ENCODE data around the gene GALK2. TPM values are rescaled to one million over a fixed set of nuclear protein-coding genes. Genes with fewer than 3 reads are reported as not detected.

The GALK2 gene
- total and polyA plus RNA-seq, 2 of the 8 experiments (the other 6 are each of a cell fraction or from before 2014, with no cell fraction given): 8.7 to 16.1 TPM

- peaks cover 0 to 18% of the 10 kb centered on the region in 2 experiments; a peak in 1 of 4 replicates for H3K79me2 ChIP-seq (ENCODE audit: control insufficient read depth in 1 of 2, insufficient read depth in 2 of 2, low read length in 2 of 2)
- H4K20me1 ChIP-seq (replicated peaks in 1 of 2; ENCODE audit: control insufficient read depth in 1 of 2, insufficient read depth in 2 of 2, low read length in 2 of 2): no peaks in the 10 kb centered on the region
- no peak for TF ChIP-seq ATF3 (IDR thresholded peaks at IDR 0.05; ENCODE audit: insufficient read depth, low read depth, low read length)
- no peak for TF ChIP-seq CHD1 (IDR thresholded peaks at IDR 0.05; ENCODE audit: low read depth, low read length)
- TF ChIP-seq ASH2L (IDR thresholded peaks at IDR 0.05; ENCODE audit: low read length): no peak
- no peak for TF ChIP-seq MAFK (IDR thresholded peaks at IDR 0.05; ENCODE audit: low read depth, low read length)
- TF ChIP-seq CBX8 (IDR thresholded peaks at IDR 0.05; ENCODE audit: borderline replicate concordance, low read depth, low read length): no peak
- TF ChIP-seq NANOG (IDR thresholded peaks at IDR 0.05; ENCODE audit: insufficient read depth, low read depth, low read length, poor library complexity, severe bottlenecking): no peak
- TF ChIP-seq NRF1 (IDR thresholded peaks at IDR 0.05; ENCODE audit: low read depth, low read length): no peak
- no peak for TF ChIP-seq POLR2A (IDR thresholded peaks at IDR 0.05; ENCODE audit: control extremely low read depth in 1 of 2, low read depth in 2 of 2, low read length in 2 of 2)
- TF ChIP-seq ZNF274 (IDR thresholded peaks at IDR 0.05; ENCODE audit: borderline replicate concordance, extremely low read depth, low read length): no peak
- TF ChIP-seq RXRA (IDR thresholded peaks at IDR 0.05; ENCODE audit: insufficient read depth, low read depth, low read length): no peak
- no peak for TF ChIP-seq RAD21 (IDR thresholded peaks at IDR 0.05 in 1 of 2, conservative IDR thresholded peaks at IDR 0.05 in 1 of 2; ENCODE audit: low read depth in 2 of 2, low read length in 2 of 2)
Observed at GRCh38 chr15:49191892-49192291, 21.8 kb downstream of the GALK2 start.

More at GRCh38 chr15:49191892-49192291, 21.8 kb downstream of the GALK2 start:
- Histone ChIP-seq H4K91ac (replicated peaks; ENCODE audit: insufficient read length, low read length) (no peak overlapping the region), H3K56ac (replicated peaks; ENCODE audit: insufficient read length, low read depth, low read length) (no peak overlapping the region), H4K5ac (ENCODE audit: insufficient read length, low read depth, low read length) (no peak overlapping the region), H3K4me2 (ENCODE audit: insufficient read depth in 1 of 2, low read depth in 2 of 2, low read length in 2 of 2) (no peak overlapping the region), H2BK120ac (replicated peaks; ENCODE audit: low read depth, low read length) (no peak overlapping the region), H2BK15ac (ENCODE audit: low read length) (no peak overlapping the region), H3K36me3 (ENCODE audit: control insufficient read depth in 2 of 4, insufficient read depth in 4 of 4, low read length in 3 of 4) (no peaks in the 10 kb centered on the region), H3K4me3 (ENCODE audit: extremely low read depth in 1 of 4, insufficient read depth in 2 of 4, low read depth in 3 of 4, low read length in 4 of 4) (no peak overlapping the region), H2BK5ac (ENCODE audit: low read depth, low read length) (no peak overlapping the region), H3K23me2 (ENCODE audit: low read depth, low read length) (no peaks in the 10 kb centered on the region), H3K4ac (replicated peaks; ENCODE audit: insufficient read length, low read depth, low read length) (no peak overlapping the region), H4K8ac (ENCODE audit: extremely low read depth, insufficient read depth, low read length) (no peak overlapping the region), H2BK12ac (ENCODE audit: low read depth, low read length) (no peak overlapping the region), H2BK20ac (ENCODE audit: low read length) (no peak overlapping the region), H3K9me3 (ENCODE audit: insufficient read depth in 2 of 2, low read depth in 1 of 2, low read length in 1 of 2) (no peaks in the 10 kb centered on the region), H2AK5ac (ENCODE audit: low read depth, low read length) (no peak overlapping the region), H3K27ac (ENCODE audit: low read depth, low read length) (no peak overlapping the region), H3K23ac (ENCODE audit: insufficient read length) (no peak overlapping the region), H3K18ac (ENCODE audit: extremely low read depth, low read length) (no peak overlapping the region), H3K14ac (ENCODE audit: insufficient read length) (no peak overlapping the region), H2AFZ (ENCODE audit: low read length) (no peak overlapping the region), H3K9ac (replicated peaks in 1 of 4; ENCODE audit: extremely low read depth in 1 of 4, low read depth in 3 of 4, low read length in 3 of 4) (no peak overlapping the region), H3K4me1 (replicated peaks in 1 of 4; ENCODE audit: control insufficient read depth in 3 of 4, insufficient read depth in 4 of 4, low read length in 3 of 4) (peaks cover 4 to 11% (median 9%) of the 10 kb centered on the region in 4 experiments; a peak in 6 of 7 replicates), H3K79me1 (ENCODE audit: low read depth, low read length) (no peaks in the 10 kb centered on the region), H3K27me3 (replicated peaks in 1 of 4; ENCODE audit: control insufficient read depth in 3 of 4, extremely low read depth in 1 of 4, insufficient read depth in 3 of 4, low read length in 3 of 4) (no peaks in the 10 kb centered on the region)
- no peak for DNase-seq (ENCODE audit: low read depth in 1 of 2, low spot score in 2 of 2)
- ChIA-PET POLR2A (ENCODE audit: partially characterized antibody) (no interaction called here), CTCF (ENCODE audit: partially characterized antibody) (no interaction called here)
- WGBS, 2 experiments (ENCODE audit: extremely low coverage in 1 of 2, insufficient coverage in 1 of 2, insufficient read length in 1 of 2, insufficient replicate concordance in 2 of 2, low coverage in 1 of 2, low lambda C conversion rate in 2 of 2, missing lambda C conversion rate in 1 of 2): 76% methylated on average over 2 of the region's 2 CpGs; no CpG with 5 or more reads in 1 of the 2 experiments
- no peak for FAIRE-seq

Data from H1 (cell line).